Measurements from ENCODE around the gene CLEC4A.
A peak's percentile ranks its signal among the peaks of the same experiment; 100 is the strongest.
"Not testable (repeated sequence)": the region's sequence is repeated elsewhere in the genome, so short reads cannot be mapped to it uniquely, and the experiment has no call there.

CLEC4A gene

DNA sequence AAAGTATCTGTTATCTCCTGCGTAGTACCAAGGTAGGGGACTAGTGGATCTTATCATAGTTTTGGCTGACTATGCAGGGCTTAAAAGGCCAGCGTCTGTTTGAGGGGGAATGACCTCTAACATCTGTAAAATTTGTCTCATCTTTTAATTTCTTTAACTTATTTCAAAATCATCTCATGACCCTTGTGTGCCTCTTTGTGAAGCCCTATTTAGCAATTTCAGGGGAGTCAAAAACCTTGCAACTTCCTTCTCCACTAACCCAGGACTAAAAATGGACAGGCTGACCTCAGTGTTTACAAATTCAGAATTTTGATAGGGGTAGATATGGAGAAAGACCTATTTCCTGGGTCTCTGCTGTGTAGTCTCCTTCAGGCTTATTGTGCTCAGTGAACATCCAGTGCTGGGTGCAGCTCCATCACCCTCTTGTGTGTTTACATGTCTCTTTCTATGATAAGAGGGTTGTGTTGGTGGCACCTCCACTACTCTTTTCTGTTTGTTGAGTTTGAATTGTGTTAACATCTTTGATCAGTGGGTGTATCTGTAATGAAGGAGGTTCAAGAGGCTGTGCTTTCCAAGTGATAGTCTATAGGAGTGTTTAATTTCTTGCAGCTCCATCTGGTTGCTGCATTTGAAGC lies 27.0 kb upstream of the CLEC4A start:
- FAIRE-seq (no peak), DNase-seq (ENCODE audit: insufficient read length, low spot score) (no peak)
- no peak for TF ChIP-seq CTCF (IDR thresholded peaks at IDR 0.05; ENCODE audit: insufficient read depth, missing control alignments)

- TF ChIP-seq CTCF (IDR thresholded peaks at IDR 0.05; ENCODE audit: insufficient read depth, missing control alignments): no peak
- no peak for FAIRE-seq
- DNase-seq (ENCODE audit: insufficient read length, low spot score): no peak
Observed at GRCh38 chr12:8099235-8099634, 24.2 kb upstream of the CLEC4A start.

GRCh38 chr12:8108808-8109398 lies 14.5 kb upstream of the CLEC4A start:
- TF ChIP-seq CTCF (IDR thresholded peaks at IDR 0.05; ENCODE audit: insufficient read depth, missing control alignments): peak; percentile 98
- FAIRE-seq (no peak), DNase-seq (ENCODE audit: insufficient read length, low spot score) (no peak)

GRCh38 chr12:8113117-8113516 lies 10.3 kb upstream of the CLEC4A start:
- FAIRE-seq; DNase-seq (ENCODE audit: insufficient read length, low spot score): not testable (repeated sequence)

DNA sequence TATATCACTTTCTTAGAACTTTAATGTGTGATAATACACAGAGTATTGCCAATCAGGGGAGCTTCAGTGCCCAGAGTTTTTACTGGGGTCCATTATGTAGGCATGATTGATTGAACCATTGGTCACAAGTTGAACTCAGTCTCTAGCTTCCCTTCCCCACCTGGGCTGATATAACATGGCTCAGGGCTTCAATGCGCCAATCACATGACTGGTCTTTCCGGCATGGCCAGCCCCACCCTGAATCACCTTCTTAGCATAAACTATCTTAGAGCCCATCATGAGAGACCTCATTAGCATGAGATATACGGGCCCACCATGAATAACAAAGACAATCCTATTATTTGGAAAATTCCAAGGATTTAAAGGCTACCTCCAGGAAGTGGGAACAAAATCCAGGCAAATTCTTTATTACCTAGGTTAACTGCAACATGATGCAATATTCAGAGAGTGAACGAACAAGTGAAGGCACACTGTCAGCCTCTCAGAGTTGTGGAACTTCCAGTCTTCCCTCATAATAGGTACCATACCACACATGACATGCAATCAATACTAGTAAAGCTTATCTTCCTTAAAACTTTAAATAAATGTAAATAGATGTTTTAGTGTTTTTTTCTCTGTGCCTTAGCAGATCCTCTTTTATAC lies 3.2 kb upstream of the CLEC4A start:
- no peak for TF ChIP-seq CTCF (IDR thresholded peaks at IDR 0.05; ENCODE audit: insufficient read depth, missing control alignments)
- no peak for FAIRE-seq

DNA sequence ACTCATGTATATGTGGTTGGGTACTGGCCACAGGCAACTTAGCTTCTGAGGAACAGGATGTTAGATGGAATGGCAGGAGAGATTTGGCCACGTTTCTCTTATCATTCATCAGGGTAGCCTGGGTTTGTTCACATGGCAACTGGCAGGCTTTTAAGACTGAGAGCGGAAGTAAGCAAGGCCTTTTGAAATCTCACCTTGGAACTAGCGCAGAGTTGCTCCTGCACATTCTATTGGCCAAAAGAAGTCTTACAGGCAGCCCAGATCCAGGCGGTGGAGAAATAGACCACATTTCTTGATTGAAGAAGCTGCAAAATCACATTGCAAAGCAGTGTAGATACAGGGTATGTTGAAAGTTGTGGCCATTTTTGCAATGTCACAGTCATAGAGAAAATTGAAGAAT lies 3.7 kb downstream of the CLEC4A start:
- TF ChIP-seq CTCF (IDR thresholded peaks at IDR 0.05; ENCODE audit: insufficient read depth, missing control alignments): no peak
- DNase-seq (ENCODE audit: insufficient read length, low spot score): no peak
- no peak for FAIRE-seq

More for the DNA sequence above, 3.2 kb upstream of the CLEC4A start:
- DNase-seq (ENCODE audit: insufficient read length, low spot score): no peak

GRCh38 chr12:8133636-8134397 lies 10.4 kb downstream of the CLEC4A start:
- not testable (repeated sequence) for FAIRE-seq; DNase-seq (ENCODE audit: insufficient read length, low spot score)

DNA sequence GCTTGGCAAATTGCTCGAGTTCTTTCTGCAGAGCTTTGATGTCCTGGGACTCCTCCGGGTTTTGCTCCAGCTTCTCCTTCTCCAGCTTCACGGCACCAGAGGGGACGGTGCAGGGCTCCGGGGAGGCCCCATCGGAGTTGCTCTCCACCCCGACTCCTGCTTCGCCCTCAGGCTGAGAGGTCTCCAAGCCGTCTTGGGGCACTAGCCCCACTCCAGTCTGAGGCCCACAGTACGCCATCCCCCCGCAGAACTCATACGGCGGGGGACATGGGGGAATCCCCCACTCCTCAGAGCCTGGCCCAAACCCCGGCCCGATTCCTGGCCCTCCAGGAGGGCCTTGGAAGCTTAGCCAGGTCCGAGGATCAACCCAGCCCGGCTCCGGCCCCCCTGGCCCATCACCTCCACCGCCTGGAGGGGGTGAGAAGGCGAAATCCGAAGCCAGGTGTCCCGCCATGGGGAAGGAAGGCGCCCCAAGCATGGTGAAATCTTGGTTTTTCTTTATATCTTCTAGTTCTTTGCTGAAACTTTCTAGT lies 11.0 kb downstream of the CLEC4A start:
- not testable (repeated sequence) for DNase-seq (ENCODE audit: insufficient read length, low spot score); FAIRE-seq

GRCh38 chr12:8141647-8142046 lies 18.2 kb downstream of the CLEC4A start:
- not testable (repeated sequence) for FAIRE-seq; DNase-seq (ENCODE audit: insufficient read length, low spot score)

All from D721Med (cell line).